Esophagus muscularis mucosa (tissue), 4 donors: ENCODE data around the gene GDF7. TPM values are rescaled to one million over a fixed set of nuclear protein-coding genes. Genes with fewer than 3 reads are reported as not detected.

Experiments used
- DNase-seq: peaks from one replicate; pipeline ENCODE4 v3.0.0-alpha.2; 2017; ENCODE audit errors: extremely low spot score
- H3K27ac ChIP-seq, 4 donors: fragments of 200-600 bp; sonication (generic); replicated peaks in 1 of 4; 1 replicate in 3 of 4; 2 replicates in 1 of 4; pipeline ENCODE4 v1.5.1; 2016 to 2019; ENCODE audit warnings: mild to moderate bottlenecking in 1 of 4
- H3K27me3 ChIP-seq, 4 donors: fragments of 200-600 bp; sonication (generic); one replicate each; pipeline versions ENCODE4 v1.5.1 to v1.6.0; 2016 to 2019
- H3K36me3 ChIP-seq, 4 donors: fragments of 200-600 bp; sonication (generic); one replicate each; pipeline ENCODE4 v1.5.1; 2016 to 2019
- H3K4me1 ChIP-seq, 4 donors: fragments of 200-600 bp; sonication (generic); one replicate each; pipeline ENCODE4 v1.5.1; 2016 to 2019
- H3K4me3 ChIP-seq, 4 donors: fragments of 200-600 bp; sonication (generic); 1 replicate in 2 of 4; 2 replicates in 2 of 4; pipeline ENCODE4 v1.5.1; 2016 to 2019; ENCODE audit warnings: mild to moderate bottlenecking in 4 of 4, moderate library complexity in 1 of 4
- H3K9me3 ChIP-seq, 4 donors: fragments of 200-600 bp; sonication (generic); 1 replicate in 3 of 4; 2 replicates in 1 of 4; pipeline ENCODE4 v1.5.1; 2016 to 2019
- EP300 ChIP-seq: sonication (generic); formaldehyde crosslinking; IDR thresholded peaks from one replicate; pipeline ENCODE4 v1.6.1; 2017; ENCODE audit warnings: antibody characterized with exemption
- POLR2A ChIP-seq: fragments of 450-650 bp; IDR thresholded peaks from one replicate; pipeline ENCODE4 v1.6.1; 2017; ENCODE audit warnings: antibody characterized with exemption, moderate library complexity, mild to moderate bottlenecking, low read depth
- POLR2AphosphoS5 ChIP-seq, 2 donors: sonication (generic); formaldehyde crosslinking; IDR thresholded peaks; one replicate each; pipeline ENCODE4 v1.6.1; 2017; ENCODE audit warnings: antibody characterized with exemption in 2 of 2
- WGBS: methylation state at CpG from one replicate; pipeline ENCODE4 v1.1.5; 2018; 5-methylcytosine and 5-hydroxymethylcytosine counted together
- intact Hi-C: fragments of 100-400 bp; cut with DNase I; formaldehyde crosslinking; loops from one replicate; pipeline ENCODE4 v1.15.1; 2023
- total RNA-seq, 4 donors: library from RNA; depleted of rRNA; stranded (reverse); fragments of >200 nt; gene quantifications; one replicate each; pipeline versions ENCODE4 v1.1.0 to v1.2.1, GENCODE V29; 2016
- TF ChIP-seq, protein P1 (sequence below), 3 experiments: fragments of 200-600 bp in 2 of 3; fragments of 450-650 bp in 1 of 3; sonication (generic) in 2 of 3; IDR thresholded peaks; one replicate each; pipeline ENCODE4 v1.5.1; 2017 to 2019; ENCODE audit warnings: antibody characterized with exemption in 3 of 3, mild to moderate bottlenecking in 2 of 3, moderate library complexity in 1 of 3

Gene GDF7
- total RNA-seq, 4 donors from 2014 or later: 2.7 to 10.4 (median 7.4) TPM

DNA sequence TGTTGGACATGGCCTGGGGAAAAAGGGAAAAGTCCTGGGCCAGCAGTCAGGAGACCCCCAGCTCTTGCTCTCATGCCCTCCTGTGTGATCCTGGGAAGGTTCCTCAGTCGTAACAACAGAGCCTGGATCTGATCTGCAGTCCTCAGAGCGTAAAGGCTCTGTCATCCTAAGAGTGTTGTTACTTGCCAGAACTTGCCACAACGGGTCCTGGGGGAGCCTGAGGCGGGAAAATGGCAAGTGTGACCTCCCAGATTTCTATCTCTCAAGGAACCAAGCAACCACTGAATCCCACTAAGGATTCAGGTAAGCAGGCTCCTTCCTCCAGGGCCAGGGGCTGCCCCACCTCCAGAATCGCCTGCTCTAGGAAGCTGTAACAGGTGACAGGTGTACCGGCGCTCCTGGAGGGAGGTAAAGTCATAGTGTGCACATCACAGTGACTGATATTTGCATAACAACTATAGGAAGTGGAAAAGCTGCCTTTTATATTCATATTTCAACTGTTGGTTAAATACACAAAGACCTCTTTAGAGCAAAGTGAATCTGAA is 34.4 kb upstream of the GDF7 start:
- TF ChIP-seq EP300: no peak
- TF ChIP-seq POLR2AphosphoS5 (IDR thresholded peaks at IDR 0.05): no peak
- TF ChIP-seq, protein P1, sequence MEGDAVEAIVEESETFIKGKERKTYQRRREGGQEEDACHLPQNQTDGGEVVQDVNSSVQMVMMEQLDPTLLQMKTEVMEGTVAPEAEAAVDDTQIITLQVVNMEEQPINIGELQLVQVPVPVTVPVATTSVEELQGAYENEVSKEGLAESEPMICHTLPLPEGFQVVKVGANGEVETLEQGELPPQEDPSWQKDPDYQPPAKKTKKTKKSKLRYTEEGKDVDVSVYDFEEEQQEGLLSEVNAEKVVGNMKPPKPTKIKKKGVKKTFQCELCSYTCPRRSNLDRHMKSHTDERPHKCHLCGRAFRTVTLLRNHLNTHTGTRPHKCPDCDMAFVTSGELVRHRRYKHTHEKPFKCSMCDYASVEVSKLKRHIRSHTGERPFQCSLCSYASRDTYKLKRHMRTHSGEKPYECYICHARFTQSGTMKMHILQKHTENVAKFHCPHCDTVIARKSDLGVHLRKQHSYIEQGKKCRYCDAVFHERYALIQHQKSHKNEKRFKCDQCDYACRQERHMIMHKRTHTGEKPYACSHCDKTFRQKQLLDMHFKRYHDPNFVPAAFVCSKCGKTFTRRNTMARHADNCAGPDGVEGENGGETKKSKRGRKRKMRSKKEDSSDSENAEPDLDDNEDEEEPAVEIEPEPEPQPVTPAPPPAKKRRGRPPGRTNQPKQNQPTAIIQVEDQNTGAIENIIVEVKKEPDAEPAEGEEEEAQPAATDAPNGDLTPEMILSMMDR (IDR thresholded peaks at IDR 0.05): no peak
- TF ChIP-seq POLR2A: no peak
- WGBS: 95% methylated on average over 4 of the region's 7 CpGs
- no peaks in the 10 kb centered on the region for H3K27me3 ChIP-seq
- DNase-seq: no peak
- peaks cover 0 to 25% (median 11%) of the 10 kb centered on the region in 4 donors for H3K36me3 ChIP-seq
- H3K4me1 ChIP-seq: peaks cover 44 to 93% (median 90%) of the 10 kb centered on the region in 4 donors
- intact Hi-C loops: loop anchor here (5.0 kb wide), 1 partner anchor 230 kb away; no protein-coding TSS in a partner anchor
- H3K9me3 ChIP-seq: no peaks in the 10 kb centered on the region
- H3K27ac ChIP-seq: peak overlapping the region; percentile 90 to 98 (median 94)
- H3K4me3 ChIP-seq: no peak overlapping the region

GRCh38 chr2:20633001-20633400 is 33.9 kb upstream of the GDF7 start:
- TF ChIP-seq EP300: no peak
- TF ChIP-seq, protein P1 (IDR thresholded peaks at IDR 0.05): no peak
- no peak for TF ChIP-seq POLR2A
- TF ChIP-seq POLR2AphosphoS5 (IDR thresholded peaks at IDR 0.05): no peak
- H3K27ac ChIP-seq: peak overlapping the region; percentile 90 to 98 (median 94)
- no peaks in the 10 kb centered on the region for H3K9me3 ChIP-seq
- WGBS: 90% methylated on average over 4 of the region's 4 CpGs
- no peaks in the 10 kb centered on the region for H3K27me3 ChIP-seq
- DNase-seq: no peak
- intact Hi-C loops: loop anchor here (5.0 kb wide), 1 partner anchor 231 kb away; no protein-coding TSS in a partner anchor
- peaks cover 44 to 93% (median 91%) of the 10 kb centered on the region in 4 donors for H3K4me1 ChIP-seq
- peaks cover 0 to 28% (median 15%) of the 10 kb centered on the region in 4 donors for H3K36me3 ChIP-seq
- no peak overlapping the region for H3K4me3 ChIP-seq

GRCh38 chr2:20633794-20634506 is 33.0 kb upstream of the GDF7 start:
- Histone ChIP-seq H3K4me1 (peaks cover 50 to 94% (median 92%) of the 10 kb centered on the region in 4 donors), H3K27ac (peak overlapping the region; percentile 90 to 98 (median 94)), H3K4me3 (no peak overlapping the region), H3K27me3 (no peaks in the 10 kb centered on the region), H3K36me3 (peaks cover 0 to 38% (median 24%) of the 10 kb centered on the region in 4 donors), H3K9me3 (no peaks in the 10 kb centered on the region)
- TF ChIP-seq, protein P1 (IDR thresholded peaks at IDR 0.05): no peak
- TF ChIP-seq POLR2A: no peak
- TF ChIP-seq POLR2AphosphoS5 (IDR thresholded peaks at IDR 0.05): peak; percentile 67 to 77
- peak; percentile 43 for TF ChIP-seq EP300
- no peak for DNase-seq
- WGBS: 59% methylated on average over 5 of the region's 18 CpGs
- intact Hi-C loops: loop anchor here (5.0 kb wide), 1 partner anchor 232 kb away; no protein-coding TSS in a partner anchor

DNA sequence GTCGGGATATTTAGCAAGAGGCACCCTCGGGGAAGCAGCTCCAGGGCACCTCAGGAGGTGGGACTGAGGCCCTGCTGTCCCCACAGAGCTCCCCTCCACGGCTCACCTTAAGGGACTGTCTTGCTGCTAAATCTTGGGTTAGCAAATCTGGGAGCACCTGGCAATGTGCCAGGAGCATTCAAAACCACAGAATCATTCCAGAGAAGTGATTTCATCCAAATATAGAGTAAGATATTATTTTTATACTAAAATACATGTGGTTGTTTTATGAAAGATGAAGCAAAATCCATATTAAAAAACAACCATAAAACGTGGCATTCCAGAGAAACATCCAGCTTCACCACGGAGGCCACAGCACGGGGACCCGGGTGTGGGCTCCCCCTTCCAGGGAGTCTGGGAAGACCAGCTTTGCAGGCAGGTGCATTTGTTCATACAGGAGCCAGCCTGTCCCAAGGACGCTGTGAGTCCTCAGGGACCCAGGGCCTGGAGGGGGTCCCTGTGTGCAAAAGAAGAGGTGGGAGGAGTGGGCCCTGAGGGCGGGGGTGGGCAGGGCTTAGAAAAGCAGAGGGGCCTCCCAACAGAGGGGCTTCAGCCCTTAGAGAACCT is 32.3 kb upstream of the GDF7 start:
- Histone ChIP-seq H3K4me1 (peaks cover 53 to 94% (median 92%) of the 10 kb centered on the region in 4 donors), H3K9me3 (no peaks in the 10 kb centered on the region), H3K4me3 (no peak overlapping the region), H3K36me3 (peaks cover 0 to 37% (median 25%) of the 10 kb centered on the region in 4 donors), H3K27ac (peak overlapping the region; percentile 90 to 98 (median 94)), H3K27me3 (no peaks in the 10 kb centered on the region)
- no peak for TF ChIP-seq POLR2AphosphoS5 (IDR thresholded peaks at IDR 0.05)
- no peak for TF ChIP-seq EP300
- TF ChIP-seq POLR2A: no peak
- TF ChIP-seq, protein P1 (IDR thresholded peaks at IDR 0.05): no peak
- DNase-seq: no peak
- WGBS: 51% methylated on average over 9 of the region's 9 CpGs
- intact Hi-C loops: loop anchor here (5.0 kb wide), 1 partner anchor 232 kb away; no protein-coding TSS in a partner anchor
